Stomach (tissue), 9 donors: ENCODE measurements around the gene CADPS. TPM values are rescaled to one million over a fixed set of nuclear protein-coding genes. Genes with fewer than 3 reads are reported as not detected.

Experiments
- DNase-seq, 2 donors: peaks; one replicate each; pipeline versions ENCODE4 v3.0.0 to v3.0.0-alpha.2; 2013 to 2019
- H3K27ac ChIP-seq, 5 donors: fragments of 200-600 bp in 4 of 5; sonication (generic) in 4 of 5; one replicate each; pipeline ENCODE4 v1.5.1; 2013 to 2019; ENCODE audit warnings: mild to moderate bottlenecking in 1 of 5, moderate library complexity in 1 of 5
- H3K27me3 ChIP-seq, 3 donors: fragments of 200-600 bp; sonication (generic); one replicate each; pipeline ENCODE4 v1.5.1; 2017 to 2019; ENCODE audit warnings: mixed run types in 1 of 3
- H3K36me3 ChIP-seq, 4 donors: fragments of 200-600 bp; sonication (generic); 1 replicate in 3 of 4; 2 replicates in 1 of 4; pipeline ENCODE4 v1.5.1; 2016 to 2019
- H3K4me1 ChIP-seq, 4 donors: fragments of 200-600 bp; sonication (generic); one replicate each; pipeline ENCODE4 v1.5.1; 2016 to 2019
- H3K4me3 ChIP-seq, 4 donors: fragments of 200-600 bp; sonication (generic) in 3 of 4; one replicate each; pipeline ENCODE4 v1.5.1; 2016 to 2019; ENCODE audit warnings: mild to moderate bottlenecking in 1 of 4
- H3K9me3 ChIP-seq, 4 donors: fragments of 200-600 bp; sonication (generic); one replicate each; pipeline ENCODE4 v1.5.1; 2016 to 2019
- CTCF ChIP-seq, 7 experiments: fragments of 450-650 bp in 4 of 7; fragments of 200-600 bp in 3 of 7; sonication (generic) in 3 of 7; IDR thresholded peaks; one replicate each; pipeline ENCODE4 v1.5.1; 2016 to 2019; ENCODE audit warnings: antibody characterized with exemption in 7 of 7, control low read depth in 2 of 7, mild to moderate bottlenecking in 1 of 7
- EP300 ChIP-seq: sonication (generic); formaldehyde crosslinking; IDR thresholded peaks from one replicate; pipeline ENCODE4 v1.6.1; 2017; ENCODE audit warnings: antibody characterized with exemption
- POLR2A ChIP-seq, 4 donors: fragments of 450-650 bp; IDR thresholded peaks; one replicate each; pipeline ENCODE4 v1.6.1; 2016; ENCODE audit warnings: antibody characterized with exemption in 4 of 4, control low read depth in 2 of 4, mild to moderate bottlenecking in 1 of 4, moderate library complexity in 1 of 4
- POLR2AphosphoS5 ChIP-seq, 3 donors: sonication (generic); formaldehyde crosslinking; IDR thresholded peaks; one replicate each; pipeline ENCODE4 v1.6.1; 2016; ENCODE audit warnings: antibody characterized with exemption in 3 of 3
- WGBS, 5 donors: extraction: QIAGEN DNeasy Blood & Tissue Kit in 3 of 5; methylation state at CpG; one replicate each; pipeline versions ENCODE4 v1.1.5 to v1.1.7; 2013 to 2018; 5-methylcytosine and 5-hydroxymethylcytosine counted together
- intact Hi-C: fragments of 100-400 bp; cut with DNase I; formaldehyde crosslinking; loops from one replicate; pipeline ENCODE4 v1.15.1; 2023; ENCODE audit warnings: low total_unique reads
- polyA plus RNA-seq, 3 donors: library from polyadenylated mRNA; stranded (reverse); fragments of 200-250 nt; gene quantifications; one replicate each; pipeline ENCODE4 v1.2.3, GENCODE V29; 2013
- total RNA-seq, 5 donors: library from RNA; depleted of rRNA; stranded (reverse); fragments of >200 nt; gene quantifications; one replicate each; pipeline versions ENCODE4 v1.1.0 to v1.2.3, GENCODE V29; 2014 to 2016
- donor health status: healthy with polysubstance abuse.
- donor health status: Bipolar disorder and iron deficiency.
- donor health status: healthy.

CADPS gene
- total and polyA plus RNA-seq, 8 donors, result 0.58 to 32.2 (median 3.4) TPM

GRCh38 chr3:62703451-62704167, 171.6 kb downstream of the CADPS start:
- H3K27me3 ChIP-seq, result no peaks in the 10 kb centered on the region
- no peaks in the 10 kb centered on the region for H3K9me3 ChIP-seq
- no peak for TF ChIP-seq EP300
- TF ChIP-seq POLR2AphosphoS5 (IDR thresholded peaks at IDR 0.05), result no peak
- no peak for TF ChIP-seq CTCF (IDR thresholded peaks at IDR 0.05)
- no peak for TF ChIP-seq POLR2A (IDR thresholded peaks at IDR 0.05)
- H3K27ac ChIP-seq, result no peak overlapping the region
- H3K4me1 ChIP-seq, result peaks cover 0 to 3% (median 0%) of the 10 kb centered on the region in 4 donors
- intact Hi-C loops, result no loop called here
- DNase-seq, result no peak
- H3K4me3 ChIP-seq, result no peak overlapping the region
- 63 to 79% (median 67%) methylated on average over 4 of the region's 4 CpGs for WGBS, 5 donors
- H3K36me3 ChIP-seq, result no peaks in the 10 kb centered on the region

GRCh38 chr3:62700357-62700756, 174.9 kb downstream of the CADPS start:
- DNase-seq, result no peak
- no peaks in the 10 kb centered on the region for H3K4me1 ChIP-seq
- WGBS, 5 donors, result 67 to 80% (median 77%) methylated on average over 3 of the region's 3 CpGs

GRCh38 chr3:62699728-62700127, 175.5 kb downstream of the CADPS start:
- no peak overlapping the region for H3K4me3 ChIP-seq
- intact Hi-C loops, result no loop called here
- H3K36me3 ChIP-seq, result no peaks in the 10 kb centered on the region
- no peak for TF ChIP-seq POLR2AphosphoS5 (IDR thresholded peaks at IDR 0.05)
- DNase-seq, result no peak
- H3K27ac ChIP-seq, result no peak overlapping the region
- WGBS, 5 donors, result 65 to 73% (median 69%) methylated on average over 6 to 7 of the region's 7 CpGs
- H3K27me3 ChIP-seq, result no peaks in the 10 kb centered on the region
- H3K4me1 ChIP-seq, result no peaks in the 10 kb centered on the region
- no peaks in the 10 kb centered on the region for H3K9me3 ChIP-seq

More at GRCh38 chr3:62700357-62700756, 174.9 kb downstream of the CADPS start:
- Histone ChIP-seq H3K9me3 (no peaks in the 10 kb centered on the region), H3K27me3 (no peaks in the 10 kb centered on the region), H3K27ac (no peak overlapping the region), H3K36me3 (no peaks in the 10 kb centered on the region), H3K4me3 (no peak overlapping the region)
- TF ChIP-seq POLR2A (IDR thresholded peaks at IDR 0.05), result no peak
- no peak for TF ChIP-seq EP300
- no peak for TF ChIP-seq CTCF (IDR thresholded peaks at IDR 0.05)
- TF ChIP-seq POLR2AphosphoS5 (IDR thresholded peaks at IDR 0.05), result no peak
- intact Hi-C loops, result no loop called here

- no peaks in the 10 kb centered on the region for H3K9me3 ChIP-seq
- intact Hi-C loops, result no loop called here
- TF ChIP-seq EP300 (no peak), POLR2AphosphoS5 (IDR thresholded peaks at IDR 0.05) (no peak), POLR2A (IDR thresholded peaks at IDR 0.05) (no peak), CTCF (IDR thresholded peaks at IDR 0.05) (no peak)
- no peak overlapping the region for H3K27ac ChIP-seq
- no peaks in the 10 kb centered on the region for H3K36me3 ChIP-seq
- no peak for DNase-seq
- no peaks in the 10 kb centered on the region for H3K4me1 ChIP-seq
- H3K27me3 ChIP-seq, result no peaks in the 10 kb centered on the region
- no peak overlapping the region for H3K4me3 ChIP-seq
Measured at GRCh38 chr3:62696011-62696410, 179.2 kb downstream of the CADPS start.

GRCh38 chr3:62688812-62689211, 186.4 kb downstream of the CADPS start:
- no peaks in the 10 kb centered on the region for H3K36me3 ChIP-seq

More at GRCh38 chr3:62688812-62689211, 186.4 kb downstream of the CADPS start:
- no peak for DNase-seq
- no peaks in the 10 kb centered on the region for H3K27me3 ChIP-seq
- no peaks in the 10 kb centered on the region for H3K9me3 ChIP-seq
- intact Hi-C loops, result no loop called here
- TF ChIP-seq POLR2A (IDR thresholded peaks at IDR 0.05) (no peak), CTCF (IDR thresholded peaks at IDR 0.05) (no peak), EP300 (no peak), POLR2AphosphoS5 (IDR thresholded peaks at IDR 0.05) (no peak)
- H3K4me1 ChIP-seq, result peaks cover 0 to 13% (median 0%) of the 10 kb centered on the region in 4 donors
- no peak overlapping the region for H3K27ac ChIP-seq
- WGBS, 5 donors, result 46 to 63% (median 52%) methylated on average over 2 of the region's 2 CpGs
- H3K4me3 ChIP-seq, result no peak overlapping the region
